Measurements from ENCODE around the gene SCAMP5.

The SCAMP5 gene

GRCh38 chr15:74958320-74958907 is 36.9 kb upstream of the SCAMP5 start:
- H3K4me2 ChIP-seq: peak overlapping the region; percentile 19; the same call in 1 of the 2 replicates
- H3K36me3 ChIP-seq: no peaks in the 10 kb centered on the region
- H3K9me3 ChIP-seq: peaks cover 6% of the 10 kb centered on the region; the same call in 1 of the 2 replicates
- H3K27ac ChIP-seq: no peak overlapping the region
- no peak overlapping the region for H3K9ac ChIP-seq
- TF ChIP-seq Cebpa-rat (IDR thresholded peaks at IDR 0.05): no peak
- peaks cover 46% of the 10 kb centered on the region for H3K4me1 ChIP-seq
- H3K27me3 ChIP-seq: peaks cover 72% of the 10 kb centered on the region
- H4K20me1 ChIP-seq: peaks cover 32% of the 10 kb centered on the region
- no peak overlapping the region for H3K4me3 ChIP-seq

- Histone ChIP-seq H3K36me3 (no peaks in the 10 kb centered on the region), H3K4me1 (peaks cover 46% of the 10 kb centered on the region), H4K20me1 (peaks cover 32% of the 10 kb centered on the region), H3K4me3 (no peak overlapping the region), H3K27ac (no peak overlapping the region), H3K4me2 (no peak overlapping the region), H3K27me3 (peaks cover 72% of the 10 kb centered on the region), H3K9me3 (peaks cover 6% of the 10 kb centered on the region; the same call in 1 of the 2 replicates), H3K9ac (no peak overlapping the region)
- TF ChIP-seq Cebpa-rat (IDR thresholded peaks at IDR 0.05): no peak
Measured at GRCh38 chr15:74958908-74959585, 36.3 kb upstream of the SCAMP5 start.

- Histone ChIP-seq H3K4me1 (peaks cover 41% of the 10 kb centered on the region), H3K27ac (no peak overlapping the region), H3K4me3 (no peak overlapping the region), H3K27me3 (peaks cover 68% of the 10 kb centered on the region), H4K20me1 (peaks cover 30% of the 10 kb centered on the region), H3K9ac (no peak overlapping the region), H3K9me3 (peaks cover 6% of the 10 kb centered on the region; the same call in 1 of the 2 replicates), H3K4me2 (no peak overlapping the region), H3K36me3 (no peaks in the 10 kb centered on the region)
- TF ChIP-seq Cebpa-rat (IDR thresholded peaks at IDR 0.05): no peak
Measured at GRCh38 chr15:74959586-74959939, 35.8 kb upstream of the SCAMP5 start.

- Histone ChIP-seq H3K27me3 (peaks cover 61% of the 10 kb centered on the region), H3K9me3 (peaks cover 6% of the 10 kb centered on the region; the same call in 1 of the 2 replicates), H3K4me2 (no peak overlapping the region), H3K27ac (no peak overlapping the region), H4K20me1 (peaks cover 23% of the 10 kb centered on the region), H3K4me3 (no peak overlapping the region), H3K4me1 (peaks cover 34% of the 10 kb centered on the region), H3K9ac (no peak overlapping the region), H3K36me3 (no peaks in the 10 kb centered on the region)
- no peak for TF ChIP-seq Cebpa-rat (IDR thresholded peaks at IDR 0.05)
Measured at GRCh38 chr15:74960286-74960685, 35.1 kb upstream of the SCAMP5 start.

- Histone ChIP-seq H3K27ac (no peak overlapping the region), H3K4me3 (no peak overlapping the region), H3K36me3 (no peaks in the 10 kb centered on the region), H3K4me2 (peak overlapping the region; percentile 32; the same call in 1 of the 2 replicates), H3K9ac (no peak overlapping the region), H4K20me1 (peaks cover 21% of the 10 kb centered on the region), H3K27me3 (peaks cover 53% of the 10 kb centered on the region), H3K9me3 (peaks cover 2% of the 10 kb centered on the region; the same call in 1 of the 2 replicates), H3K4me1 (peaks cover 27% of the 10 kb centered on the region)
- no peak for TF ChIP-seq Cebpa-rat (IDR thresholded peaks at IDR 0.05)
Measured at GRCh38 chr15:74960995-74961588, 34.3 kb upstream of the SCAMP5 start.

- Histone ChIP-seq H3K36me3 (no peaks in the 10 kb centered on the region), H3K4me3 (no peak overlapping the region), H4K20me1 (peaks cover 21% of the 10 kb centered on the region), H3K27ac (no peak overlapping the region), H3K4me1 (peaks cover 22% of the 10 kb centered on the region), H3K9me3 (no peaks in the 10 kb centered on the region), H3K4me2 (peak overlapping the region; percentile 32; the same call in 1 of the 2 replicates), H3K9ac (no peak overlapping the region), H3K27me3 (peaks cover 48% of the 10 kb centered on the region)
- no peak for TF ChIP-seq Cebpa-rat (IDR thresholded peaks at IDR 0.05)
Measured at GRCh38 chr15:74961616-74962015, 33.7 kb upstream of the SCAMP5 start.

GRCh38 chr15:74962219-74962618 is 33.1 kb upstream of the SCAMP5 start:
- Histone ChIP-seq H3K27me3 (peaks cover 42% of the 10 kb centered on the region), H3K27ac (no peak overlapping the region), H3K4me1 (peaks cover 16% of the 10 kb centered on the region), H3K36me3 (no peaks in the 10 kb centered on the region), H3K9ac (no peak overlapping the region), H4K20me1 (peaks cover 18% of the 10 kb centered on the region), H3K4me3 (no peak overlapping the region), H3K9me3 (no peaks in the 10 kb centered on the region), H3K4me2 (no peak overlapping the region)
- no peak for TF ChIP-seq Cebpa-rat (IDR thresholded peaks at IDR 0.05)

GRCh38 chr15:74962671-74963070 is 32.7 kb upstream of the SCAMP5 start:
- Histone ChIP-seq H3K9me3 (no peaks in the 10 kb centered on the region), H3K4me1 (peaks cover 11% of the 10 kb centered on the region), H3K36me3 (no peaks in the 10 kb centered on the region), H3K9ac (no peak overlapping the region), H4K20me1 (peaks cover 14% of the 10 kb centered on the region), H3K4me2 (no peak overlapping the region), H3K27ac (no peak overlapping the region), H3K27me3 (peaks cover 37% of the 10 kb centered on the region), H3K4me3 (no peak overlapping the region)
- no peak for TF ChIP-seq Cebpa-rat (IDR thresholded peaks at IDR 0.05)

- H3K4me1 ChIP-seq: peaks cover 10% of the 10 kb centered on the region; the same call in 1 of the 2 replicates
- peaks cover 32% of the 10 kb centered on the region for H3K27me3 ChIP-seq
- H3K4me3 ChIP-seq: no peak overlapping the region
- no peak overlapping the region for H3K9ac ChIP-seq
- TF ChIP-seq Cebpa-rat (IDR thresholded peaks at IDR 0.05): no peak
- H3K4me2 ChIP-seq: no peak overlapping the region
- H3K27ac ChIP-seq: no peak overlapping the region
- H3K9me3 ChIP-seq: no peaks in the 10 kb centered on the region
- H4K20me1 ChIP-seq: peaks cover 8% of the 10 kb centered on the region; the same call in 1 of the 2 replicates
- no peaks in the 10 kb centered on the region for H3K36me3 ChIP-seq
Measured at GRCh38 chr15:74963213-74963612, 32.1 kb upstream of the SCAMP5 start.

- H3K4me3 ChIP-seq: no peak overlapping the region
- no peak overlapping the region for H3K9ac ChIP-seq
- H3K9me3 ChIP-seq: no peaks in the 10 kb centered on the region
- H3K4me1 ChIP-seq: peaks cover 10% of the 10 kb centered on the region; the same call in 1 of the 2 replicates
- TF ChIP-seq Cebpa-rat (IDR thresholded peaks at IDR 0.05): no peak
- H3K4me2 ChIP-seq: no peak overlapping the region
- H3K27me3 ChIP-seq: peaks cover 16% of the 10 kb centered on the region
- no peaks in the 10 kb centered on the region for H3K36me3 ChIP-seq
- H4K20me1 ChIP-seq: no peaks in the 10 kb centered on the region
- H3K27ac ChIP-seq: no peak overlapping the region
Measured at GRCh38 chr15:74964794-74965193, 30.6 kb upstream of the SCAMP5 start.

All from BLaER1 (cell line).